HCT116 (cell line): Measurements from ENCODE around the gene FTSJ3. TPM values are rescaled to one million over a fixed set of nuclear protein-coding genes. Genes with fewer than 3 reads are reported as not detected.

Source experiments
- ATAC-seq: fragments of 200-7000 bp; cut with Tn5 transposase; 2 replicates; pipeline ENCODE4 v1.9.1; 2020; ENCODE audit warnings: mild to moderate bottlenecking, moderate library complexity
- BruUV-seq: library from RNA; stranded (reverse); fragments of 400-500 nt; replicated peaks from 2 replicates; lab custom pipeline; 2021; lab: Mats Ljungman, UMichigan
- CTCF ChIA-PET: fragments of 300-600 bp; sonication (Branson Sonifier 250); formaldehyde crosslinking; loops from one replicate; lab custom pipeline; 2021; ENCODE audit warnings: antibody characterized with exemption; lab: Charles Lee
- POLR2A ChIA-PET: fragments of 300-600, 350-600 bp; sonication (Branson Sonifier 250); formaldehyde crosslinking; loops from one replicate; lab custom pipeline; 2021; ENCODE audit warnings: antibody characterized with exemption; lab: Charles Lee
- RAD21 ChIA-PET, 2 experiments: fragments of 300-600 bp; sonication (Branson Sonifier 250); formaldehyde crosslinking; loops; one replicate each; lab custom pipeline; 2023; ENCODE audit warnings: low total read pairs in 2 of 2; ENCODE audit not compliant: uncharacterized antibody in 2 of 2, unreplicated experiment in 2 of 2, low non-redundant PET in 1 of 2; lab: Charles Lee
- DNase-seq: peaks from one replicate; pipeline ENCODE4 v3.0.0-alpha.2; 2010; ENCODE audit warnings: low read depth, low spot score
- H2AFZ ChIP-seq: fragments of 200-600 bp; shearing (Covaris generic), sonication (generic); 2 replicates; pipeline ENCODE4 v1.6.1; 2017; ENCODE audit warnings: low read depth, mixed run types, mixed read lengths, antibody characterized with exemption, low read length; ENCODE audit not compliant: poor library complexity, severe bottlenecking
- H3K27ac ChIP-seq: 2 replicates; pipeline ENCODE4 v1.5.1; 2012; ENCODE audit warnings: low read depth, low read length
- H3K27me3 ChIP-seq: fragments of 200-600 bp; sonication (generic); 2 replicates; pipeline ENCODE4 v1.6.1; 2016; ENCODE audit warnings: mixed run types, low read length, mixed read lengths; ENCODE audit not compliant: insufficient read depth
- H3K36me3 ChIP-seq, 2 experiments: fragments of 200-500 bp in 1 of 2; fragments of 200-600 bp in 1 of 2; sonication (Bioruptor generic) in 1 of 2; sonication (generic) in 1 of 2; 2 replicates each; pipeline versions ENCODE4 v1.5.1 to v1.6.1; 2014 to 2016; ENCODE audit warnings: low read length in 2 of 2, inconsistent platforms in 1 of 2, mixed read lengths in 1 of 2, mixed run types in 1 of 2; ENCODE audit not compliant: insufficient read depth in 2 of 2, control insufficient read depth in 1 of 2
- H3K4me1 ChIP-seq, 2 experiments: fragments of 200-600 bp in 1 of 2; sonication (generic) in 1 of 2; 2 replicates each; pipeline versions ENCODE4 v1.5.1 to v1.6.1; 2012 to 2017; ENCODE audit warnings: low read length in 2 of 2, inconsistent platforms in 1 of 2, mild to moderate bottlenecking in 1 of 2, mixed read lengths in 1 of 2, mixed run types in 1 of 2, moderate library complexity in 1 of 2; ENCODE audit not compliant: insufficient read depth in 2 of 2, control insufficient read depth in 1 of 2
- H3K4me2 ChIP-seq: fragments of 200-600 bp; sonication (generic); 2 replicates; pipeline ENCODE4 v1.6.1; 2017; ENCODE audit warnings: mixed run types, low read length, mixed read lengths
- H3K4me3 ChIP-seq, 2 experiments: fragments of 200-600 bp in 1 of 2; sonication (generic) in 1 of 2; replicated peaks in 1 of 2; 2 replicates each; pipeline ENCODE4 v1.5.1; 2011 to 2016; ENCODE audit warnings: low read length in 2 of 2, control low read depth in 1 of 2, low read depth in 1 of 2, mild to moderate bottlenecking in 1 of 2, mixed read lengths in 1 of 2, mixed run types in 1 of 2
- H3K79me2 ChIP-seq: fragments of 200-600 bp; sonication (generic); 2 replicates; pipeline ENCODE4 v1.6.1; 2017; ENCODE audit warnings: mild to moderate bottlenecking, mixed run types, low read length, moderate library complexity, mixed read lengths; ENCODE audit not compliant: insufficient read depth
- H3K9ac ChIP-seq: fragments of 200-600 bp; sonication (generic); 2 replicates; pipeline ENCODE4 v1.6.1; 2016; ENCODE audit warnings: low read length, mixed read lengths
- H3K9me2 ChIP-seq: fragments of 200-600 bp; sonication (generic), shearing (Covaris generic); 2 replicates; pipeline ENCODE4 v1.6.1; 2017; ENCODE audit warnings: mixed run types, mild to moderate bottlenecking, moderate library complexity; ENCODE audit not compliant: insufficient read depth
- H3K9me3 ChIP-seq, 2 experiments: fragments of 200-500 bp in 1 of 2; fragments of 200-600 bp in 1 of 2; sonication (Bioruptor generic) in 1 of 2; sonication (generic) in 1 of 2; 2 replicates each; pipeline ENCODE4 v1.6.1; 2014 to 2017; ENCODE audit warnings: low read length in 2 of 2, mixed read lengths in 2 of 2, inconsistent platforms in 1 of 2, low read depth in 1 of 2, mild to moderate bottlenecking in 1 of 2, mixed run types in 1 of 2, moderate library complexity in 1 of 2; ENCODE audit not compliant: control insufficient read depth in 1 of 2, insufficient read depth in 1 of 2
- H4K20me1 ChIP-seq: fragments of 200-600 bp; sonication (generic), shearing (Covaris generic); 2 replicates; pipeline ENCODE4 v1.6.1; 2017; ENCODE audit warnings: mixed run types, mild to moderate bottlenecking, moderate library complexity; ENCODE audit not compliant: insufficient read depth
- CBX3 ChIP-seq: IDR thresholded peaks from 2 replicates; pipeline ENCODE4 v1.6.1; 2012; ENCODE audit warnings: low read depth
- CEBPB ChIP-seq: IDR thresholded peaks from 2 replicates; pipeline ENCODE4 v1.6.1; 2012; ENCODE audit warnings: low read depth
- ELF1 ChIP-seq: IDR thresholded peaks from 2 replicates; pipeline ENCODE4 v1.6.1; 2012; ENCODE audit warnings: low read depth, borderline replicate concordance
- EZH2phosphoT487 ChIP-seq: fragments of 200-600 bp; IDR thresholded peaks from 2 replicates; pipeline ENCODE4 v1.6.1; 2018; ENCODE audit warnings: antibody characterized with exemption, borderline replicate concordance
- JUND ChIP-seq: IDR thresholded peaks from 2 replicates; pipeline ENCODE4 v1.6.1; 2012
- POLR2AphosphoS5 ChIP-seq: IDR thresholded peaks from 2 replicates; pipeline ENCODE4 v1.6.1; 2011; ENCODE audit warnings: mild to moderate bottlenecking, low read depth, low read length, moderate library complexity
- RAD21 ChIP-seq: IDR thresholded peaks from 2 replicates; pipeline ENCODE4 v1.6.1; 2012; ENCODE audit warnings: low read depth, mild to moderate bottlenecking
- SP1 ChIP-seq: IDR thresholded peaks from 2 replicates; pipeline ENCODE4 v1.6.1; 2012; ENCODE audit warnings: low read depth
- YY1 ChIP-seq: IDR thresholded peaks from 2 replicates; pipeline ENCODE4 v1.6.1; 2011; ENCODE audit warnings: low read length, low read depth, moderate library complexity, mild to moderate bottlenecking; ENCODE audit not compliant: insufficient replicate concordance; ENCODE audit errors: extremely low read depth
- ZFX ChIP-seq: fragments of 450-650 bp; IDR thresholded peaks from 2 replicates; pipeline ENCODE4 v1.6.1; 2017
- ZNF274 ChIP-seq: fragments of 200-500 bp; sonication (Bioruptor generic); IDR thresholded peaks from 2 replicates; pipeline ENCODE4 v1.6.1; 2014; ENCODE audit warnings: mild to moderate bottlenecking, low read depth, low read length, inconsistent platforms
- intact Hi-C: fragments of 100-400 bp; cut with micrococcal nuclease; formaldehyde crosslinking; loops from 2 replicates; pipeline ENCODE4 v1.10.0; 2022
- total RNA-seq: library from RNA; stranded (reverse); gene quantifications from one replicate; pipeline ENCODE4 v1.2.1, GENCODE V29; 2021; ENCODE audit not compliant: unreplicated experiment
- TF ChIP-seq, protein P1 (sequence below), 3 experiments: fragments of 200-600 bp in 1 of 3; sonication (generic) in 1 of 3; IDR thresholded peaks in 2 of 3; conservative IDR thresholded peaks in 1 of 3; 2 replicates each; pipeline ENCODE4 v1.5.1; 2012 to 2017; ENCODE audit warnings: low read depth in 2 of 3, low read length in 2 of 3, antibody characterized with exemption in 1 of 3, borderline replicate concordance in 1 of 3, control low read depth in 1 of 3, mild to moderate bottlenecking in 1 of 3, mixed read lengths in 1 of 3, mixed run types in 1 of 3, moderate library complexity in 1 of 3; ENCODE audit not compliant: insufficient read depth in 1 of 3
- TF ChIP-seq, protein P2 (sequence below): IDR thresholded peaks from 2 replicates; pipeline ENCODE4 v1.6.1; 2011; ENCODE audit warnings: mild to moderate bottlenecking, low read length, moderate library complexity; ENCODE audit not compliant: insufficient replicate concordance; ENCODE audit errors: extremely low read depth

The FTSJ3 gene
- total RNA-seq, 1 experiment from 2014 or later = 70.9 TPM

DNA sequence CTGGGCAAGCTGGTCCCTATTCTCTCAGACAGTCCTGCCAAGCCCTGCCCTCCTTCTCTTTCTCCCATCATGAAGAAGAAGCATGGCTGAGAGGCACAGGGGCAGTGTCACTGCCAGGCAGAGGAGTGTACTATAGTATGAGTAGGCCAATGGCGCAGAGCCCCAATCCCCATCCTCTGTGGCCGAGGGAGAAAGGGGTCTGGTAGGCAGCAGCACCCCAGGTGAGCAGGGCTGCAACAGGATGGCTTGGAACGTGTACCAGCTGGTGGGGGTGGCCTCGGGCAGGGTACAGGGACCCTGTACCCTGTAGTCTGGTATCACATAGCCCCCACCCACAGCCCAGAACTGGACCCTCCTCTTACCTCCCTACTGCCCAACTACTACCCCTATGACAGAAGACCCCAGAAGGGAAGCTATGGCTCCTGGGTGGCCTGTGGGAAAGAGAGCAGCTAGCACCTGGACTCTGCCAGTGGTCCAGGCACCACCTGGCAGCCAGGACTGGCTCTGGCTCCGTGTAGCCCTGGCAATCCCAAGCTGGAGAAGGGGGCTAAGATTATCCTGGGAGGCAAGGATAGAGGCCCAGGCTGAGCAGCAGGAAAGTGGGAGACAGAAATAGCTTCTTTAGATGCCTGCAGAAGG is 10.6 kb upstream of the FTSJ3 start:
- no peaks in the 10 kb centered on the region for H3K9me2 ChIP-seq
- no peak for TF ChIP-seq ZNF274
- TF ChIP-seq EZH2phosphoT487 = no peak
- no peak for TF ChIP-seq RAD21
- no peak for TF ChIP-seq SP1
- TF ChIP-seq, protein P1, sequence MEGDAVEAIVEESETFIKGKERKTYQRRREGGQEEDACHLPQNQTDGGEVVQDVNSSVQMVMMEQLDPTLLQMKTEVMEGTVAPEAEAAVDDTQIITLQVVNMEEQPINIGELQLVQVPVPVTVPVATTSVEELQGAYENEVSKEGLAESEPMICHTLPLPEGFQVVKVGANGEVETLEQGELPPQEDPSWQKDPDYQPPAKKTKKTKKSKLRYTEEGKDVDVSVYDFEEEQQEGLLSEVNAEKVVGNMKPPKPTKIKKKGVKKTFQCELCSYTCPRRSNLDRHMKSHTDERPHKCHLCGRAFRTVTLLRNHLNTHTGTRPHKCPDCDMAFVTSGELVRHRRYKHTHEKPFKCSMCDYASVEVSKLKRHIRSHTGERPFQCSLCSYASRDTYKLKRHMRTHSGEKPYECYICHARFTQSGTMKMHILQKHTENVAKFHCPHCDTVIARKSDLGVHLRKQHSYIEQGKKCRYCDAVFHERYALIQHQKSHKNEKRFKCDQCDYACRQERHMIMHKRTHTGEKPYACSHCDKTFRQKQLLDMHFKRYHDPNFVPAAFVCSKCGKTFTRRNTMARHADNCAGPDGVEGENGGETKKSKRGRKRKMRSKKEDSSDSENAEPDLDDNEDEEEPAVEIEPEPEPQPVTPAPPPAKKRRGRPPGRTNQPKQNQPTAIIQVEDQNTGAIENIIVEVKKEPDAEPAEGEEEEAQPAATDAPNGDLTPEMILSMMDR (IDR thresholded peaks at IDR 0.05 in 2 of 3, conservative IDR thresholded peaks at IDR 0.05 in 1 of 3; ENCODE audit: borderline replicate concordance in 1 of 3, insufficient read depth in 1 of 3, low read depth in 2 of 3, low read length in 2 of 3) = no peak
- TF ChIP-seq ELF1 = no peak
- TF ChIP-seq POLR2AphosphoS5 = no peak
- TF ChIP-seq, protein P2, sequence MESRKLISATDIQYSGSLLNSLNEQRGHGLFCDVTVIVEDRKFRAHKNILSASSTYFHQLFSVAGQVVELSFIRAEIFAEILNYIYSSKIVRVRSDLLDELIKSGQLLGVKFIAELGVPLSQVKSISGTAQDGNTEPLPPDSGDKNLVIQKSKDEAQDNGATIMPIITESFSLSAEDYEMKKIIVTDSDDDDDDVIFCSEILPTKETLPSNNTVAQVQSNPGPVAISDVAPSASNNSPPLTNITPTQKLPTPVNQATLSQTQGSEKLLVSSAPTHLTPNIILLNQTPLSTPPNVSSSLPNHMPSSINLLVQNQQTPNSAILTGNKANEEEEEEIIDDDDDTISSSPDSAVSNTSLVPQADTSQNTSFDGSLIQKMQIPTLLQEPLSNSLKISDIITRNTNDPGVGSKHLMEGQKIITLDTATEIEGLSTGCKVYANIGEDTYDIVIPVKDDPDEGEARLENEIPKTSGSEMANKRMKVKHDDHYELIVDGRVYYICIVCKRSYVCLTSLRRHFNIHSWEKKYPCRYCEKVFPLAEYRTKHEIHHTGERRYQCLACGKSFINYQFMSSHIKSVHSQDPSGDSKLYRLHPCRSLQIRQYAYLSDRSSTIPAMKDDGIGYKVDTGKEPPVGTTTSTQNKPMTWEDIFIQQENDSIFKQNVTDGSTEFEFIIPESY = no peak
- TF ChIP-seq JUND = no peak
- TF ChIP-seq CEBPB = no peak
- no peak for TF ChIP-seq CBX3
- TF ChIP-seq YY1 = no peak
- no peak for TF ChIP-seq ZFX
- intact Hi-C loops = no loop called here
- no peak overlapping the region for H3K4me2 ChIP-seq
- RAD21 ChIA-PET = no interaction called here
- no peak for DNase-seq
- H3K79me2 ChIP-seq = peaks cover 69% of the 10 kb centered on the region
- BruUV-seq = no TSS peak
- no peaks in the 10 kb centered on the region for H3K9me3 ChIP-seq
- peaks cover 33 to 45% of the 10 kb centered on the region in 2 experiments for H3K4me1 ChIP-seq
- no peak overlapping the region for H2AFZ ChIP-seq
- no peak overlapping the region for H3K4me3 ChIP-seq
- peaks cover 21 to 42% of the 10 kb centered on the region in 2 experiments for H3K36me3 ChIP-seq
- no peak overlapping the region for H3K9ac ChIP-seq
- CTCF ChIA-PET = no interaction called here
- ATAC-seq = no peak
- H4K20me1 ChIP-seq = no peaks in the 10 kb centered on the region
- no peaks in the 10 kb centered on the region for H3K27me3 ChIP-seq
- POLR2A ChIA-PET = interaction anchor here (0.6 to 2.1 kb wide), 3 partner anchors 8 to 39 kb away, joined by 4 to 7 read pairs (median 6); no protein-coding TSS in a partner anchor
- H3K27ac ChIP-seq = no peak overlapping the region; the same call in 1 of the 2 replicates
